ENCODE results near the gene UBE2J1.

DNA sequence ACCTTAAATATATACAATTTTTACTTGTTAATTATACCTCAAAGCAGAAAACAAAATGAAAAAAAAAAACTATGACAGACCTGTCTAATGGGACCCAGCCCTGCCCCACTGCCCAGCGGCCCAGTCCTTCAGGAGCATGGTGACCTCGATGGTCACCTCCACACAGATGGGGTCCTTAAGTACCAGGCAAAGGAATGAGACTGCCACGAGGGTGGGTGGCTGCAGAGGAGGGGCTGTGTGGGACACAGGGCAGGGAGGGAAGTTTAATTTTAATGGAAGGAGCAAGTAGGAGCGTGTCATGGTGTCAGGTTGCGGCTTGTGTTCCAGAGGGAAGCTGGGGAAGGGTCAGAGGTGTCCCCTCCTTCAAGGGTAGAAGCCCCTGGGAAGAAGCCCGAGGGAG, 66.0 kb downstream of the UBE2J1 start:
- TF ChIP-seq POLR2A (IDR thresholded peaks at IDR 0.05; ENCODE audit: low read depth, low read length) (no peak), TAF1 (IDR thresholded peaks at IDR 0.05; ENCODE audit: low read depth, low read length) (no peak), POLR2AphosphoS5 (IDR thresholded peaks at IDR 0.05; ENCODE audit: low read depth, low read length) (no peak), SPI1 (IDR thresholded peaks at IDR 0.05; ENCODE audit: low read depth, low read length) (no peak), POU2F2 (IDR thresholded peaks at IDR 0.05; ENCODE audit: low read depth, low read length) (no peak)
